Caco-2 (cell line): ENCODE results near the gene FOCAD. TPM values are rescaled to one million over a fixed set of nuclear protein-coding genes. Genes with fewer than 3 reads are reported as not detected.

Experiments
- BruUV-seq: library from RNA; stranded (reverse); fragments of 400-500 nt; replicated peaks from 2 replicates; lab custom pipeline; 2021; lab: Mats Ljungman, UMichigan
- CTCF ChIA-PET: fragments of 300-600 bp; sonication (Branson Sonifier 250); formaldehyde crosslinking; loops from one replicate; lab custom pipeline; 2022; ENCODE audit warnings: antibody characterized with exemption; lab: Charles Lee
- POLR2A ChIA-PET: fragments of 300-600 bp; sonication (Branson Sonifier 250); formaldehyde crosslinking; loops from one replicate; lab custom pipeline; 2022; ENCODE audit warnings: antibody characterized with exemption; lab: Charles Lee
- DNase-seq, 2 experiments: peaks; one replicate each; pipeline versions ENCODE4 v3.0.0 to v3.0.0-alpha.2; 2020 to 2022
- H3K27me3 ChIP-seq: replicated peaks from 2 replicates; pipeline ENCODE4 v1.6.0; 2011; ENCODE audit warnings: low read length; ENCODE audit not compliant: control insufficient read depth, insufficient read depth
- H3K36me3 ChIP-seq: 2 replicates; pipeline ENCODE4 v1.5.1; 2011; ENCODE audit warnings: low read length; ENCODE audit not compliant: control insufficient read depth, insufficient read depth
- H3K4me1 ChIP-seq: fragments of 250-450 bp; sonication (Bioruptor Pico); 2 replicates; pipeline ENCODE4 v1.5.1; 2020; ENCODE audit warnings: mild to moderate bottlenecking
- H3K4me3 ChIP-seq: 2 replicates; pipeline ENCODE4 v1.5.1; 2011; ENCODE audit warnings: low read depth, mild to moderate bottlenecking, control low read depth, low read length
- H3K9me3 ChIP-seq: fragments of 250-450 bp; sonication (Bioruptor Pico); 2 replicates; pipeline ENCODE4 v1.5.1; 2020; ENCODE audit warnings: mild to moderate bottlenecking, moderate library complexity
- H3K27ac Mint-ChIP-seq: one replicate; pipeline ENCODE4 v1.8.0; 2022; ENCODE audit warnings: mixed read lengths; ENCODE audit not compliant: unreplicated experiment
- H3K27me3 Mint-ChIP-seq: one replicate; pipeline ENCODE4 v1.8.0; 2022; ENCODE audit warnings: mixed read lengths; ENCODE audit not compliant: insufficient read depth, unreplicated experiment
- H3K36me3 Mint-ChIP-seq: one replicate; pipeline ENCODE4 v1.8.0; 2022; ENCODE audit warnings: mild to moderate bottlenecking, mixed read lengths; ENCODE audit not compliant: insufficient read depth, unreplicated experiment
- H3K4me1 Mint-ChIP-seq: one replicate; pipeline ENCODE4 v1.8.0; 2022; ENCODE audit warnings: low read depth, mixed read lengths; ENCODE audit not compliant: unreplicated experiment
- H3K4me3 Mint-ChIP-seq: one replicate; pipeline ENCODE4 v1.8.0; 2022; ENCODE audit warnings: mild to moderate bottlenecking, moderate library complexity, mixed read lengths; ENCODE audit not compliant: unreplicated experiment
- H3K9me3 Mint-ChIP-seq: one replicate; pipeline ENCODE4 v1.8.0; 2022; ENCODE audit warnings: mixed read lengths; ENCODE audit not compliant: unreplicated experiment
- intact Hi-C: fragments of 100-400 bp; cut with micrococcal nuclease; formaldehyde crosslinking; loops from one replicate; pipeline ENCODE4 v1.10.0; 2022; ENCODE audit not compliant: unreplicated experiment
- total RNA-seq: library from RNA; stranded (reverse); gene quantifications from 2 replicates; pipeline ENCODE4 v1.2.3, GENCODE V29; 2022
- TF ChIP-seq, protein P1 (sequence below), 2 experiments: fragments of 200-600 bp in 1 of 2; IDR thresholded peaks; 1 replicate in 1 of 2; 2 replicates in 1 of 2; pipeline versions ENCODE4 v1.5.1 to v1.8.0; 2011 to 2022; ENCODE audit warnings: antibody characterized with exemption in 1 of 2, control low read depth in 1 of 2, inconsistent platforms in 1 of 2, low read depth in 1 of 2, low read length in 1 of 2, mild to moderate bottlenecking in 1 of 2, moderate library complexity in 1 of 2; ENCODE audit not compliant: insufficient read depth in 1 of 2, severe bottlenecking in 1 of 2, unreplicated experiment in 1 of 2

FOCAD gene
- total RNA-seq, 1 experiment from 2014 or later, result 20.4 TPM

DNA sequence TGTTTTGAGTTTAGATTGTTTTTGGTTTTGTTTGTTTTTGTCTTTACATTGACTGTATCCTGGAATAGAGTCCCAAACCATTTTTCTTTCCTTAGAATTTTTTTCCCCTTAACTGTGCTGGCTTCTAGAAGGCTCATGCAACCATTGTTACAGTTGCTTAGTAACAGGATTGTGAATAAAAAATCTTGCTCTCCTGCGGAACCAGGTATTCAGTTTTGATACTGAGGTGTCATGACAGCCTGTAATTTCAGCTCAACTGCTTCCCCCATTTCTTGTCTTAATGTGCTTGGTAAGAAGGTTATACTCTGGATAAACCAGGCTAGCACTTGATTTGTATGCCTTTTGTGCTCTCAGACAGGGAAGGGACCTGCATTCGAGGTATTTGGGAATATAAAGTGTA, 42.1 kb downstream of the FOCAD start:
- no TSS peak for BruUV-seq
- intact Hi-C loops, result no loop called here
- Histone ChIP-seq H3K4me1 (no peaks in the 10 kb centered on the region), H3K9me3 (no peaks in the 10 kb centered on the region), H3K27me3 (no peaks in the 10 kb centered on the region), H3K36me3 (no peaks in the 10 kb centered on the region), H3K4me3 (no peak overlapping the region)
- DNase-seq, result no peak
- H3K9me3 Mint-ChIP-seq, result no peaks in the 10 kb centered on the region
- TF ChIP-seq, protein P1, sequence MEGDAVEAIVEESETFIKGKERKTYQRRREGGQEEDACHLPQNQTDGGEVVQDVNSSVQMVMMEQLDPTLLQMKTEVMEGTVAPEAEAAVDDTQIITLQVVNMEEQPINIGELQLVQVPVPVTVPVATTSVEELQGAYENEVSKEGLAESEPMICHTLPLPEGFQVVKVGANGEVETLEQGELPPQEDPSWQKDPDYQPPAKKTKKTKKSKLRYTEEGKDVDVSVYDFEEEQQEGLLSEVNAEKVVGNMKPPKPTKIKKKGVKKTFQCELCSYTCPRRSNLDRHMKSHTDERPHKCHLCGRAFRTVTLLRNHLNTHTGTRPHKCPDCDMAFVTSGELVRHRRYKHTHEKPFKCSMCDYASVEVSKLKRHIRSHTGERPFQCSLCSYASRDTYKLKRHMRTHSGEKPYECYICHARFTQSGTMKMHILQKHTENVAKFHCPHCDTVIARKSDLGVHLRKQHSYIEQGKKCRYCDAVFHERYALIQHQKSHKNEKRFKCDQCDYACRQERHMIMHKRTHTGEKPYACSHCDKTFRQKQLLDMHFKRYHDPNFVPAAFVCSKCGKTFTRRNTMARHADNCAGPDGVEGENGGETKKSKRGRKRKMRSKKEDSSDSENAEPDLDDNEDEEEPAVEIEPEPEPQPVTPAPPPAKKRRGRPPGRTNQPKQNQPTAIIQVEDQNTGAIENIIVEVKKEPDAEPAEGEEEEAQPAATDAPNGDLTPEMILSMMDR (IDR thresholded peaks at IDR 0.05; ENCODE audit: insufficient read depth in 1 of 2, low read depth in 1 of 2, low read length in 1 of 2, severe bottlenecking in 1 of 2, unreplicated experiment in 1 of 2), result no peak
- no peaks in the 10 kb centered on the region for H3K27me3 Mint-ChIP-seq
- peaks cover 5% of the 10 kb centered on the region for H3K4me1 Mint-ChIP-seq
- ChIA-PET CTCF (no interaction called here), POLR2A (no interaction called here)
- H3K36me3 Mint-ChIP-seq, result peaks cover 11% of the 10 kb centered on the region
- no peak overlapping the region for H3K4me3 Mint-ChIP-seq
- H3K27ac Mint-ChIP-seq, result no peak overlapping the region

DNA sequence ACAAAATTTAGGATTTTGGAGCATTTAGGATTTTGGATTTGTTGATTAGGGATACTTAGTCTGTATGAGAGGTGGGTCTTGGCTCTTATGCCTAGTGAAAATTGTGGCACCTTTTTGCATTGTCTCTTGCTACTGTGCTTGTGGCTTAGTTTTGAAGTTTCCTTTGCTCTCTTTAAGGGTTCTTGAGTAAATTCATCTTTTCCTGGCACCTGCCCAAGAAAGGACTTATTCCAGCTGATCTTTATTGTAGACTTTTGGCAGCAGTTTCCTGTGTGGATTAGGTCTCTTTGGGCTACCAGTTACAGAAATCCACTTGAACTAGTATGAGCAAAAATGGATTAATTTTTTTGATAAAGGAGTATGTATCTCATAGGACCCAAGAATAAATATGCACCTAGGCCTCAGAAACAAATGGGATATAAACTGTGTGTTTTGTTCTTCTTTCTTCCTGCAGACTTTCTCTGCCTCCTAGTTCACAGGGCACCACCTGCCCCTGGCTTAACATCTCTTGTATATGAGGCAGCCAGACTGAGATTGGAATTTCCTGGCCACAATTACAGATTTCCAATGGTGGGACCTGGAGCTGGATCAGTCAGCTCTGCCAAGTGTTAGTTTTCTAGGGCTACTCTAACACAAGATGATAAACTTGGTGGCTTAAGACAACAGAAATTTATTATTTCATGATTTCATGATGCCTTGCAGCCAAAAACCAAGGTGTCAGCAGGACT, 44.6 kb downstream of the FOCAD start:
- no peak for DNase-seq
- POLR2A ChIA-PET, result no interaction called here
- Mint-ChIP-seq H3K27ac (no peak overlapping the region), H3K4me3 (no peak overlapping the region), H3K4me1 (peaks cover 5% of the 10 kb centered on the region), H3K36me3 (peaks cover 3% of the 10 kb centered on the region), H3K27me3 (no peaks in the 10 kb centered on the region), H3K9me3 (no peaks in the 10 kb centered on the region)
- Histone ChIP-seq H3K9me3 (no peaks in the 10 kb centered on the region), H3K4me1 (no peaks in the 10 kb centered on the region), H3K27me3 (no peaks in the 10 kb centered on the region), H3K4me3 (no peak overlapping the region), H3K36me3 (no peaks in the 10 kb centered on the region)
- intact Hi-C loops, result no loop called here
- TF ChIP-seq, protein P1 (IDR thresholded peaks at IDR 0.05; ENCODE audit: insufficient read depth in 1 of 2, low read depth in 1 of 2, low read length in 1 of 2, severe bottlenecking in 1 of 2, unreplicated experiment in 1 of 2), result no peak
- CTCF ChIA-PET, result no interaction called here
- BruUV-seq, result no TSS peak

DNA sequence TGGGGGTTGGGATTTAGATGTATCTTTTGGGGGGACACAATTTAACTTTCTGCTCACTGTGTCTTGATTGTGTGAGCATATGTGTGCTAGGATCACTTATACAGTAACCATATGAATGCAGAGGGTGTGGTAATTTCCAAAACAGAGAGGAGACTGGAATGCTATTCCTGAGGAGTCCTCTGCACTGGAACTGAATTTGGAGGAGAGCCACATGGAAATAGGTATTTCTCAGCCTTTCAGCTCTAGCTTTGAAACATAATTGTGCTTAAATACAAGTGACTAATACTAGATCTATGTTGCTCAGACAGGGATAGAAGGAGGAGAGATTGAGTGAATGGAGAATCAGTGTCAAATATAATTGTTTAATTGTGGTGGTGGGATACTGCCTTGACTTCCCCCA, 45.5 kb downstream of the FOCAD start:
- Mint-ChIP-seq H3K4me1 (peaks cover 5% of the 10 kb centered on the region), H3K27me3 (no peaks in the 10 kb centered on the region), H3K4me3 (no peak overlapping the region), H3K9me3 (no peaks in the 10 kb centered on the region), H3K27ac (no peak overlapping the region), H3K36me3 (no peaks in the 10 kb centered on the region)
- H3K27me3 ChIP-seq, result no peaks in the 10 kb centered on the region
- ChIA-PET CTCF (no interaction called here), POLR2A (no interaction called here)
- intact Hi-C loops, result no loop called here
- TF ChIP-seq, protein P1 (IDR thresholded peaks at IDR 0.05; ENCODE audit: insufficient read depth in 1 of 2, low read depth in 1 of 2, low read length in 1 of 2, severe bottlenecking in 1 of 2, unreplicated experiment in 1 of 2), result no peak
- BruUV-seq, result no TSS peak
- H3K9me3 ChIP-seq, result no peaks in the 10 kb centered on the region
- H3K4me1 ChIP-seq, result no peaks in the 10 kb centered on the region
- DNase-seq, result no peak
- no peaks in the 10 kb centered on the region for H3K36me3 ChIP-seq
- H3K4me3 ChIP-seq, result no peak overlapping the region
